Measurements from ENCODE around the gene IMMP2L. TPM values are rescaled to one million over a fixed set of nuclear protein-coding genes. Genes with fewer than 3 reads are reported as not detected.

The IMMP2L gene
- total RNA-seq, 1 experiment from 2014 or later = 13.6 TPM

GRCh38 chr7:111137296-111138192 is 424.7 kb downstream of the IMMP2L start:
- peaks cover 15% of the 10 kb centered on the region for H3K4me1 Mint-ChIP-seq
- POLR2A ChIA-PET = no interaction called here
- TF ChIP-seq, protein P1, sequence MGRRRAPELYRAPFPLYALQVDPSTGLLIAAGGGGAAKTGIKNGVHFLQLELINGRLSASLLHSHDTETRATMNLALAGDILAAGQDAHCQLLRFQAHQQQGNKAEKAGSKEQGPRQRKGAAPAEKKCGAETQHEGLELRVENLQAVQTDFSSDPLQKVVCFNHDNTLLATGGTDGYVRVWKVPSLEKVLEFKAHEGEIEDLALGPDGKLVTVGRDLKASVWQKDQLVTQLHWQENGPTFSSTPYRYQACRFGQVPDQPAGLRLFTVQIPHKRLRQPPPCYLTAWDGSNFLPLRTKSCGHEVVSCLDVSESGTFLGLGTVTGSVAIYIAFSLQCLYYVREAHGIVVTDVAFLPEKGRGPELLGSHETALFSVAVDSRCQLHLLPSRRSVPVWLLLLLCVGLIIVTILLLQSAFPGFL (CRISPR knock-in tag; IDR thresholded peaks at IDR 0.05; ENCODE audit: borderline replicate concordance) = no peak
- TF ChIP-seq, protein P2, sequence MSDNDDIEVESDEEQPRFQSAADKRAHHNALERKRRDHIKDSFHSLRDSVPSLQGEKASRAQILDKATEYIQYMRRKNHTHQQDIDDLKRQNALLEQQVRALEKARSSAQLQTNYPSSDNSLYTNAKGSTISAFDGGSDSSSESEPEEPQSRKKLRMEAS (CRISPR knock-in tag; IDR thresholded peaks at IDR 0.05) = no peak
- TF ChIP-seq ZNF423 (CRISPR knock-in tag; IDR thresholded peaks at IDR 0.05) = no peak
- no peak for TF ChIP-seq USF1 (CRISPR knock-in tag; IDR thresholded peaks at IDR 0.05)
- no peak for TF ChIP-seq SMAD3 (CRISPR knock-in tag; IDR thresholded peaks at IDR 0.05; ENCODE audit: borderline replicate concordance)
- TF ChIP-seq JAZF1 (CRISPR knock-in tag; IDR thresholded peaks at IDR 0.05) = no peak
- TF ChIP-seq, protein P3, sequence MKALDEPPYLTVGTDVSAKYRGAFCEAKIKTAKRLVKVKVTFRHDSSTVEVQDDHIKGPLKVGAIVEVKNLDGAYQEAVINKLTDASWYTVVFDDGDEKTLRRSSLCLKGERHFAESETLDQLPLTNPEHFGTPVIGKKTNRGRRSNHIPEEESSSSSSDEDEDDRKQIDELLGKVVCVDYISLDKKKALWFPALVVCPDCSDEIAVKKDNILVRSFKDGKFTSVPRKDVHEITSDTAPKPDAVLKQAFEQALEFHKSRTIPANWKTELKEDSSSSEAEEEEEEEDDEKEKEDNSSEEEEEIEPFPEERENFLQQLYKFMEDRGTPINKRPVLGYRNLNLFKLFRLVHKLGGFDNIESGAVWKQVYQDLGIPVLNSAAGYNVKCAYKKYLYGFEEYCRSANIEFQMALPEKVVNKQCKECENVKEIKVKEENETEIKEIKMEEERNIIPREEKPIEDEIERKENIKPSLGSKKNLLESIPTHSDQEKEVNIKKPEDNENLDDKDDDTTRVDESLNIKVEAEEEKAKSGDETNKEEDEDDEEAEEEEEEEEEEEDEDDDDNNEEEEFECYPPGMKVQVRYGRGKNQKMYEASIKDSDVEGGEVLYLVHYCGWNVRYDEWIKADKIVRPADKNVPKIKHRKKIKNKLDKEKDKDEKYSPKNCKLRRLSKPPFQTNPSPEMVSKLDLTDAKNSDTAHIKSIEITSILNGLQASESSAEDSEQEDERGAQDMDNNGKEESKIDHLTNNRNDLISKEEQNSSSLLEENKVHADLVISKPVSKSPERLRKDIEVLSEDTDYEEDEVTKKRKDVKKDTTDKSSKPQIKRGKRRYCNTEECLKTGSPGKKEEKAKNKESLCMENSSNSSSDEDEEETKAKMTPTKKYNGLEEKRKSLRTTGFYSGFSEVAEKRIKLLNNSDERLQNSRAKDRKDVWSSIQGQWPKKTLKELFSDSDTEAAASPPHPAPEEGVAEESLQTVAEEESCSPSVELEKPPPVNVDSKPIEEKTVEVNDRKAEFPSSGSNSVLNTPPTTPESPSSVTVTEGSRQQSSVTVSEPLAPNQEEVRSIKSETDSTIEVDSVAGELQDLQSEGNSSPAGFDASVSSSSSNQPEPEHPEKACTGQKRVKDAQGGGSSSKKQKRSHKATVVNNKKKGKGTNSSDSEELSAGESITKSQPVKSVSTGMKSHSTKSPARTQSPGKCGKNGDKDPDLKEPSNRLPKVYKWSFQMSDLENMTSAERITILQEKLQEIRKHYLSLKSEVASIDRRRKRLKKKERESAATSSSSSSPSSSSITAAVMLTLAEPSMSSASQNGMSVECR (CRISPR knock-in tag; IDR thresholded peaks at IDR 0.05; ENCODE audit: borderline replicate concordance) = no peak
- no peak for TF ChIP-seq ZNF671 (CRISPR knock-in tag; IDR thresholded peaks at IDR 0.05)
- TF ChIP-seq AFF4 (CRISPR knock-in tag; IDR thresholded peaks at IDR 0.05; ENCODE audit: borderline replicate concordance) = no peak
- TF ChIP-seq ZNF532 (CRISPR knock-in tag; IDR thresholded peaks at IDR 0.05; ENCODE audit: borderline replicate concordance) = no peak
- TF ChIP-seq USF2 (CRISPR knock-in tag; IDR thresholded peaks at IDR 0.05) = no peak
- TF ChIP-seq ZNF263 (CRISPR knock-in tag; IDR thresholded peaks at IDR 0.05; ENCODE audit: low read depth) = no peak
- no peak for TF ChIP-seq NFYB (CRISPR knock-in tag; conservative IDR thresholded peaks at IDR 0.05; ENCODE audit: low read depth)
- TF ChIP-seq E2F1 (CRISPR knock-in tag; IDR thresholded peaks at IDR 0.05) = no peak
- no peak for TF ChIP-seq FOXP1 (CRISPR knock-in tag; IDR thresholded peaks at IDR 0.05; ENCODE audit: borderline replicate concordance)

More at GRCh38 chr7:111137296-111138192, 424.7 kb downstream of the IMMP2L start:
- no peak for DNase-seq (ENCODE audit: low spot score)
- no peaks in the 10 kb centered on the region for H3K9me3 Mint-ChIP-seq
- H3K27ac Mint-ChIP-seq = no peak overlapping the region
- H3K36me3 Mint-ChIP-seq = no peaks in the 10 kb centered on the region
- no peak overlapping the region for H3K4me3 Mint-ChIP-seq
- no peaks in the 10 kb centered on the region for H3K27me3 Mint-ChIP-seq (ENCODE audit: low read depth)
- CTCF ChIA-PET = interaction anchor here (0.6 to 1.1 kb wide), 2 partner anchors 38 to 41 kb away, joined by 3 to 4 read pairs; no protein-coding TSS in a partner anchor
- ATAC-seq = peak; percentile 64

Measured in WTC11 (cell line).